Fibroblast of skin of back (primary cell): ENCODE measurements around the gene SFTA2.
A peak's percentile ranks its signal among the peaks of the same experiment; 100 is the strongest.
"Not testable (repeated sequence)": the region's sequence is repeated elsewhere in the genome, so short reads cannot be mapped to it uniquely, and the experiment has no call there.

ENCODE experiments used
- DNase-seq: peaks from one replicate; pipeline ENCODE4 v3.0.0-alpha.2; 2013

The SFTA2 gene

GRCh38 chr6:30912746-30913520 lies 19.0 kb downstream of the SFTA2 start:
- no peak for DNase-seq

- not testable (repeated sequence) for DNase-seq
Measured at GRCh38 chr6:30910473-30910872, 21.5 kb downstream of the SFTA2 start.

GRCh38 chr6:30908700-30909099 lies 23.3 kb downstream of the SFTA2 start:
- no peak for DNase-seq

- DNase-seq, result peak; percentile 99
Measured at GRCh38 chr6:30907758-30908591, 24.0 kb downstream of the SFTA2 start, which contains the start of gene GTF2H4. Gene GTF2H4, plus strand, starts transcription at chr6:30908207.

- DNase-seq, result not testable (repeated sequence)
Measured at GRCh38 chr6:30907290-30907757, 24.6 kb downstream of the SFTA2 start.

GRCh38 chr6:30903236-30903635 lies 28.7 kb downstream of the SFTA2 start:
- no peak for DNase-seq

- no peak for DNase-seq
Measured at GRCh38 chr6:30902709-30903108, 29.3 kb downstream of the SFTA2 start.

- DNase-seq, result not testable (repeated sequence)
Measured at GRCh38 chr6:30902196-30902595, 29.8 kb downstream of the SFTA2 start.

- DNase-seq, result no peak
Measured at GRCh38 chr6:30901436-30901835, 30.5 kb downstream of the SFTA2 start.

- DNase-seq, result no peak
Measured at GRCh38 chr6:30900863-30901417, 31.0 kb downstream of the SFTA2 start.

GRCh38 chr6:30898750-30899360 lies 33.1 kb downstream of the SFTA2 start:
- DNase-seq, result no peak

- DNase-seq, result no peak
Measured at GRCh38 chr6:30897882-30898281, 34.1 kb downstream of the SFTA2 start.

- no peak for DNase-seq
Measured at GRCh38 chr6:30896541-30896940, 35.4 kb downstream of the SFTA2 start.

GRCh38 chr6:30895343-30895742 lies 36.6 kb downstream of the SFTA2 start:
- DNase-seq, result no peak

- no peak for DNase-seq
Measured at GRCh38 chr6:30894935-30895334, 37.0 kb downstream of the SFTA2 start.

- no peak for DNase-seq
Measured at GRCh38 chr6:30894381-30894780, 37.6 kb downstream of the SFTA2 start.

GRCh38 chr6:30893666-30894065 lies 38.3 kb downstream of the SFTA2 start:
- DNase-seq, result no peak

GRCh38 chr6:30893001-30893591 lies 38.9 kb downstream of the SFTA2 start:
- no peak for DNase-seq

- no peak for DNase-seq
Measured at GRCh38 chr6:30891816-30892538, 40.0 kb downstream of the SFTA2 start.

GRCh38 chr6:30891450-30891723 lies 40.6 kb downstream of the SFTA2 start:
- DNase-seq, result no peak

GRCh38 chr6:30890646-30891449 lies 41.1 kb downstream of the SFTA2 start:
- no peak for DNase-seq
